ENCODE measurements around the gene GAPVD1. TPM values are rescaled to one million over a fixed set of nuclear protein-coding genes. Genes with fewer than 3 reads are reported as not detected.

Gene GAPVD1
- total and polyA plus RNA-seq, 2 of the 13 experiments (the other 11 are each of a cell fraction or from before 2014, with no cell fraction given), result 11.1 to 33.2 TPM

GRCh38 chr9:125241000-125241862 lies 20.4 kb upstream of the GAPVD1 start, which contains the start of gene HSPA5 (continued):
- TF ChIP-seq KIAA2018 (CRISPR knock-in tag; IDR thresholded peaks at IDR 0.05; ENCODE audit: borderline replicate concordance) (no peak), NFE2L2 (IDR thresholded peaks at IDR 0.05; ENCODE audit: low read length) (no peak), ZNF616 (CRISPR knock-in tag; IDR thresholded peaks at IDR 0.05; ENCODE audit: low read depth) (no peak; the same call in 1 of the 2 replicates), ZNF580 (CRISPR knock-in tag; IDR thresholded peaks at IDR 0.05; ENCODE audit: borderline replicate concordance, low read depth) (peak; percentile 91), PRPF4 (IDR thresholded peaks at IDR 0.05; ENCODE audit: low read depth, low read length, poor library complexity, severe bottlenecking) (no peak), ZBTB40 (IDR thresholded peaks at IDR 0.05) (peak; percentile 54), ZBTB40 (CRISPR knock-in tag; IDR thresholded peaks at IDR 0.05) (peak; percentile 84), ZNF775 (CRISPR knock-in tag; IDR thresholded peaks at IDR 0.05; ENCODE audit: borderline replicate concordance) (peak; percentile 6; the same call in 1 of the 2 replicates), SP140L (CRISPR knock-in tag; IDR thresholded peaks at IDR 0.05; ENCODE audit: borderline replicate concordance) (no peak), KMT2A (CRISPR knock-in tag; IDR thresholded peaks at IDR 0.05) (peak; percentile 82), MIXL1 (CRISPR knock-in tag; IDR thresholded peaks at IDR 0.05) (peak; percentile 23; the same call in 1 of the 2 replicates)
